ENCODE data around the gene TGFBI.
A peak's percentile ranks its signal among the peaks of the same experiment; 100 is the strongest.

Gene TGFBI

DNA sequence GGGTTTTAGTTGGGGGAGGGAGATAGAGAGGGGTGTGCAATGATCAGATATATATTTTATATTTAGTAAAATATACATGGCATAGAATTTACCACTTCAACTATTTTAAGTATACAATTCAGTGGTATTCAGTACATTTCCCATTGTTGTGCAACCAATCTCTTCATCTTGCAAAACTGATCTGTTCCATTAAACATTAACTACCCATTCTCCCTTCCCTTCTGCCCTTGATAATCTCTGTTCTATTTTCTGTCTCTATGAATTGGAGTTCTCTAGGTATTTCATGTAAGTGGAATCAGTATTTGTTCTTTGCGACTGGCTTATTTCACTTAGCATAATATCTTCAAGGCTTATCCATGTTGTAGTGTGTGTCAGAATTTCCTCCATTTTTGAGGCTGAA is 38.6 kb downstream of the TGFBI start:
- DNase-seq = no peak

GRCh38 chr5:136070486-136071285 is 41.9 kb downstream of the TGFBI start:
- no peak for DNase-seq

DNA sequence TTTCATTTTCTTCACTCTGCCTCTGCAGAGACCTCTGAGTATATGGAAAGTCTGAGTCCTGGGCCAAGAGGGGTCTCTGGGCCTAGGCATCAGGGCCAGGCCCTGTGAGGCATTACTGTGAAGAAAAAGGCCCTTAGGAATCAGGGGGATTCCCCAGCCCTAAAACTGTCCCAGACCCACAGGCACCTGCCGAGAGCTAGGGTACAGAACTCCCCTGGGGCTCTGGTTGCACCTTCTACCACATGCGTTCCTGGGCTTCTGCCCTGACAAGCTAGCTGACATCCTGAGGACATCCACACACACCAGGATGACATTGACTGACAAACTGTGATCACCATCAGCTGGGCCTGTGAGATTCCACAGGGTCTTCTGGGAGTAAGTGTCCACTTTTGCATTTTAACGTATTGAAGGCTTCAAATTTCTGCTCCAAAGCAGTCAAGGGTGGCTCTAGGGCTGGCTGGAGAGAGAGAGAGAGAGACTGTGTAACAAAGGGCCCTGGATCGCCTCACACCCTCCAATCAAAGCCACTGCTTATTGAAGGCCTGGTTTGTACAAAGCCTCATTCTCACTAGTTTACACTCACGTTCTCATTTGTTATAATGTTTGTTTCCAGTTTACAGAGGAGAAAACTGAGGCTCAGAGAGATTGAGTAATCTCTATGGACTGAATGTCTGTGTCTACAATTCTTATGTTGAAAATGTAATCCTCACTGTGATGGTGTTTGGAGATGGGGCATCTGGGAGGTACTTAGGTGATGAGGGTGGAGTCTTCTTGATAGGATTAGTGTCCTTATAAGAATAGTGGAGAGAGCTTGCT is 45.1 kb downstream of the TGFBI start:
- DNase-seq = no peak

- no peak for DNase-seq
Measured at GRCh38 chr5:136075466-136075891, 46.7 kb downstream of the TGFBI start.

DNA sequence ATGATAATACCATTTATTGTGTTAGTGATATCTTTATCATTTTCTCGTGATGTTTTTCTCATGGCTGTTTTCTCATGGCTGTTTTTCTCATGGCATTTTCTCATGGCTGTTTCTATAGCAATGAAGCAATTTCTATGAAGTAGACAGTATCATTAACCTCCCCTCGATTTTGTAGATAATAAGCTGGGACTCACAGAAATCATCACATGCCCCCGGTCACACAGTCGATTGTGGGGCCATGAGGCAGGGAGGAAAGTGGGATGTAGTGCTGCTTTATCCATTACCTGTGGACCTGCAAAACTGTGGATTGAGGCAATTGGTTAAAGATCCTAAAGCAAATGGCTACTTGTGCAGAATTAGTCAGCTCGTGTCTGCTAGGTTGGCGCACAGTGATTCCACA is 47.3 kb downstream of the TGFBI start:
- DNase-seq = no peak

DNA sequence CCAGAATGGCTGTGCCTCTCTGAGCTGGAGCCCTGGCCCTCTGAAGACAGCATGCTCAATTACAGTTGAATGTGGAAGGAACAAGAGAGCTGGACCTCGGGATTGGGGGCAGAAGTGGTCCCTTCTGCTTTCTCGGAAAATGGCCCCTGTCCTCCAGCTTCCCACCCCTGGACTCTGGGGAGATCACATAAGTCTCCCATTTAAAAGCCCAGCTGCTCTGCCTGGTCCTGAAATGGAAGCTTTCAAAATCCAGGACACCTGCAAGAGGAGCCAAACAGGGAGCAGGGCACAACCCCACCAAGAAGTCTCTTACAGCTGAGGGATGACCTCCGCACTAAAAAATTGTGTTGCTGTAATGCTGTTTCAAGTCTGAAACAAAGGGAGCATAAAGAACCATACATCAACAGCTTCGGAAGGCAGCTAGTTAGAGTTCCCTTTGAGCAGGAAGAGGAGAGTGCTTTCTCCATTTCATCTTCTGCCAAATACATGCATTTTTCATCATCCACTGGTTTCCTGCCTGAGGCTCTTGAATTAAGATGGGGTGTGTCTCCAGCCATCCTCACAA is 48.2 kb downstream of the TGFBI start:
- no peak for DNase-seq

DNA sequence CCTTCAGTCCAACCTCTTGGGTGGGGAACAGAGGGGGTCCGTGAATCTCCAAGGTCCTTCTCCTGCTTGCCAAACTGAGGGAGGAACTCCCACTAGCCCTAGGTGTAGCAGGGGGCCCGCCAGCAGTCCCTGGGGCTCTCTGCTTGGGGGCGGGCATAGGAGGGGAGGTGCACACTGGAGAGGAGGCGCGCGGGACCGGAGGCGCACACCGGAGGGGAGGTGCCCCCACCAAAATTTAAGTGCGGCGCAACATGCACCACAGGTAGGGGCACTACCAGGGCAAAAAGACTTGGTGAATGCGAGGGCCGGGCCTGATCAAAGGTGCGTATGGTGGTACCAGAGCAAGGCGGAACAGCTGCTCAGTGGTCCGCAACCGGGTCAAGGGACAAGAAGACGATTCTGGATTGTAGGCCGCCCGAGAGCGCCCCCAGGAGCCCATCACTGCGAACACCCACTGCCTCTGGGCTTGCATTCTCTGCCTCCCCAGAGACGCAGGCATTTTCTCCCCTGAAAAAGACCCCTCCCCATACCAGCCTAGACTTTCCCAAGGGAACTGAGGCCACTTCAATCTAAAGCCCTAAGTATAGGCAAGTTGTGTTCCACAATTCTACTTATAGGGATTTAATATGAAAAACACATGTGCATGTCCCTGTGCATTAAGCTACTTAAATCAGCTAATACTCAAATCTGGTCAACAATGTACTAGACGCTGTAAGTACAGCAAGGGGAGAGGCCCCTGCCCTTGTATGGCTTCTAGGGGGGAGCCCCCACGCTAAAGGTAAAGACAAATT is 50.6 kb downstream of the TGFBI start:
- DNase-seq = no peak

DNA sequence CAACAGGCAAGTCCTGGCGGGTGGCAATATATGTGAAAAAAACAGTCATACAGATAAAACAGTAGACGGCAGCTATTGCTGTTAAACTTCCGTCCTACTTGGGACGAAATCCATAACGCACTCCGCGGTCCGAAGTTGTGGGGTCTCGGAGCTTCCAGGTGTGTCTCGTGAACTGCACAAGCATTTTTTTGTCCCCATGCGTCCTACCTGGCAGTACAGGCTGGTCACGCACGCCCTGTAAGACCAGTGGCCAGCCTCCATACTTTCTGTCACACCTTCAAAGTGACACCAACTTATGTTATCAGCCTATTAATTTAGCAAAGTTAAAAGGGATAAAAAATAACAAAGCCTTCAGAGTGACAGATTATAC is 51.3 kb downstream of the TGFBI start:
- no peak for DNase-seq

DNA sequence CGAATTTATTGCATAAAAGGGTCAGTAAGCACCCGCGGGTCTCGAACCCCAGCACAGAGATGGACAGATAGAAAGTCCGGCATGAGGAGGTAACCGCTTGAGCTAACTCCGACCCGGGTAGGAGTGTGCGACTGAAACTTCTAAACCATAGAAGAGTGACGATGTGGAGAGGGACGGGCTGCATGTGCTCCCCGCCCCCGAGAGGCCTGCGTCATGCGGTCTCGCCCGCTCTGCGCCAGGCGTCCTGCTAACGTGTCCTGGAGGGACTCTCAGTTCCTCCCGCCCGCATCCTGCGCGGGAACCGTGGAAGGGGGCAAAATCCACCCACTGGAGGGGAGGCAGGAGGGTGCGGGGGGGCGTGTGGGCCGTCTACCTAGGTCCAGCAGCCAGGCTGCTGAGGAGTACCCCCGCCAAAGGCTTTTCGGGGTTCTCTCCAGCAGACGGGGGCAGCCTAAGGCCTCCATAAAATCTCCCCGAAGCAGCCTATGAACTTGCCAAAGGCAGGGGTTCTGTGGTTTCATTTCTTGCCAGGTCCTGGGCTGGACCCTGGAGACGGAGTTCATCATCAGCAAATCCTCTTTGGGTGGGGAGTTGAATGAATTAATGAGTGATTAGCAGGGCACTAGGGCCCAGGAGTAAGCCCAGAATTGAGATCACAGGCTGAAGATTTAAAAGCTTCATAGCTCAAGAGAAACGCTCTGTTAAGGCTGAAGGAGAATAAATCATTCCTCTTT is 51.9 kb downstream of the TGFBI start:
- DNase-seq = peak; percentile 89

- no peak for DNase-seq
Measured at GRCh38 chr5:136081217-136081591, 52.4 kb downstream of the TGFBI start.

- DNase-seq = peak; percentile 59
Measured at GRCh38 chr5:136082390-136083193, 53.8 kb downstream of the TGFBI start.

GRCh38 chr5:136084698-136085097 is 55.9 kb downstream of the TGFBI start:
- DNase-seq = no peak

GRCh38 chr5:136086783-136087566 is 58.2 kb downstream of the TGFBI start:
- DNase-seq = no peak

DNA sequence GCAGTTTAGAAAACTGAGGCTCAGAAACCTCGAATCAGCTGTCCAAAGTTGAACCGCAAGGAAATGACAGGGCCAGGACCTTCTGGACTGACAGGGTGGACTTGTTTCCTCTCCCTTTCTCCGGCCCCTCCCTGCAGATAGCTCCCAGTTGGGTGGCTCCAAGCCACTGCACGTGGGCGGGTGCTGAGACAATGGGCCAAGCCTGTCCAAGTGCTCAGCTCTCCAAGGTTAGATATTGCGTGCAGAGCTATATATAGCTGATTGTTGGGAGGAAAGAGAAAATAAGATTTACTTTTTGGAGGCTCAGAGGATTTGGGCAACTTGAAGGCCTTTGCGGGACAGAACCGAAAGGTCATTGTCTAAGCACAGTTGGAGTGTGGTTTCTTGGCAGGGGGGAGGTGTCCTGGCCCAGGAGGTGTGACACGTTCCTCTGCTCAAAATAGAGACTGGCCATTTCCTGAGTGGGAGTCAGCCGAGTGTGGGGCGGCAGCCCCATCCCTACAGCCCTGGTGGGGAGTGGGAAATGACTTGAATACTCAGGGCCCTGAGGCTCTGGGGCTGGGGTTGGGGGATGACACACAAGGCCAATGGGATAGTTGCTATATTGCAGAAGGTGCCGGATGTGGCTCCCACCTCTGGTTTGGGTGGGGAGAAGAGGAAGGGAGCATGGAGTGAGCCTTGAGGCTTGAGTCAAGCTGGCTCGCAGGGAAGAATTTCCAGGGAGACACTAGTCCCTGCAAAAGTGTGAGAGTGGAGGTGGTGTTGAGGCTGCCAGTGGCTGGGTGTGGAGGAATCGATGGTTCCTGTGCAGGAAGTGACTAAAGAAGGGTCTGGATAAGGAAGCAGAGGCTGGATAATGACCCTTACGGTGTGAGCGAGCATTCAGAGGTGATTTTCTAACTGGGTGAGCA is 59.4 kb downstream of the TGFBI start:
- DNase-seq = no peak

DNA sequence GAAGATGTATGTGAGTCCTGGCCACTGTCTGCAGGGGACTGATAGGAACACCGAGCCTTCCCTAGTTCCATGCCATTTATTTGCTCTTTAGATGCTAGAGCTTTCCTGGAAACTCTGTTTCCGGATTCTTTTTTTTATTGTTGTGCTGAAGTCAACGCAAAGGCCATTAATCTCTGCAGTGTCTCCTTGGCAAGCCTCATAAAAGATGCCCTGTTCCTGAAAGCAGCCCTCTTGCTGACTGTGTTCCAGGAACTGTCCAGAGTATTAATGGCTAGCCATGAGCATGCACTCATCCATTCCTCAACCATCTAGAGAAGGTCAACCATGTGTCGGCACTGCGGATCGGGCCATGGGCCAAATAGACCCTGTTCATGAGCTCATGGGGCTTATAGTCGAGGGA is 61.0 kb downstream of the TGFBI start:
- no peak for DNase-seq

- DNase-seq = no peak
Measured at GRCh38 chr5:136090319-136090718, 61.5 kb downstream of the TGFBI start.

- DNase-seq = no peak
Measured at GRCh38 chr5:136094189-136094912, 65.6 kb downstream of the TGFBI start.

DNA sequence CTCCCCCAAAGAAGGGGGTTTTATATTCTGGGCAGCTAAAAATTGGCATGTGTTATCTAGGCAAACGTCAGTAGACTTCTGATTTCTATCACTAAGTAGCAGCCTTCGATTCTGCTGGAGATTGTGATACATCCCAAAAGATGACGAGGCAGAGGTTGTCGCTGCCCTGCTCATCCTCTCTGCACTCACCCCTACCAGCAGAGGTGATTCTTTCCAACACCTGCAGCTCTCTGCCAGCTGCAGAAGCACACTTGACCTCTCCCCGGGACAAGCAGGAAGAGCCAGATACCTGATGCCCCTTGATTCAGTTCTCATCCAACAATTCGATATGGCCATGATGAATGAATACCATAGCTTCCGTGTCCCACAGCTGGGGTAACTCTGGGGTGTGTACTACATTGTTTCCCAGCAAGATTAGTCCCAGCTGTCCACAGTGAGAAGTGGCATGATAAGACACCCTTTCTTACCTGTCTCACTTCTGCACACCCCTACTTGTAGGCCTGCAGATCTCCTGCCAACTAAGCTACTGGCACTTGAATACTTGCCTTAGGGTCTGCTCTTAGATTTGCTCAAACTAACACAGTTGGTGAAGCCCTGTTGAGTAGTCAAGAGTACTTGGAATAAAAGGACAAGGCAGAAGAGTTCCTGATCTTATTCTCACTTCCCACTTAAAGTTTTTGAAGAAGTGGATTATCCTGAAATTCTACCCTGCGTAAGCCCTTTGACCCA is 66.3 kb downstream of the TGFBI start:
- no peak for DNase-seq
